ENCODE measurements around the gene MAPK14.

Gene MAPK14

DNA sequence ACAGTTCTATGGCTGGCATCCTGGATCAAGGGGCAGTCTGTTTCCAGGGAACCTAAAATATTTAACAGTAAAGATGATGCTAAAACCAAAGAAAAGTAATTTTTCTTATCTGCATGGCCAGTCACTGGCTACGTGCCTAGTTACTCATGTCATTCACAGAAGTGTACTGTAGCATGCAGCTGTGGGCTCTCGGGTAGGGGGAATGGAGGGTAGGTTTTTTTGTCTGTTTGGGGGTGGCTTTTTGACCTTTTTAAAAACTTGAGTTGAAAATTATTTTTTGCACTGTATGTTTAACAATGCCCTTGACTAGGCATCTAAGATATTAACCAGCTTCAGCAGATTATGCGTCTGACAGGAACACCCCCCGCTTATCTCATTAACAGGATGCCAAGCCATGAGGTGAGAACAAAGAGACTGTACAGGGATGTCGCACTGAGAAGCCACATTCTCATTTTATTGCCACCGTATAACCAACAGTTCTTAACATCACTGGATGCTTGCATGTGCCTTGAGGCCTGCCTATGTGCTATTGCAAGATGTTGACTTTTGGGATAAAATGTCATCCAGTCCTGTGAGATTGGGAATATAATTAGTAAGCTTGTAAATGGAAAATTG, 72.4 kb downstream of the MAPK14 start:
- DNase-seq (ENCODE audit: low spot score): no peak

DNA sequence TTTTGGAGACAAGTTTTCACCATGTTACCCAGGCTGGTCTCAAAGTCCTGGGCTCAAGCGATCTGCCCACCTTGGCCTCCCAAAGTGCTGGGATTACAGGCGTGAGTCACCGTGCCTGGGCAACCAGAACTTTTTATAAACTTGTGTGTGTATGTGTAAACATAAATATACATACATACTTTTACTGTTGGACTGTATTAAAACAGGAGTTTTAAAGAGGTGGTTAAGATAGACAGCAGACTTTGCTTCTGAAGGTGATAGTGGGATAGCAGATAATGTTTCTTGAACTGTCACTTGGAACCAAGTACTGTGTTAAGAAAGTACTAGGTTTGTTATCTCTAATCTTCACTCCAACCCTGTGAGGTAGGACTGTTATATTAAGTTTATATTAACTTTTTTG, 74.1 kb downstream of the MAPK14 start:
- no peak for DNase-seq (ENCODE audit: low spot score)

DNA sequence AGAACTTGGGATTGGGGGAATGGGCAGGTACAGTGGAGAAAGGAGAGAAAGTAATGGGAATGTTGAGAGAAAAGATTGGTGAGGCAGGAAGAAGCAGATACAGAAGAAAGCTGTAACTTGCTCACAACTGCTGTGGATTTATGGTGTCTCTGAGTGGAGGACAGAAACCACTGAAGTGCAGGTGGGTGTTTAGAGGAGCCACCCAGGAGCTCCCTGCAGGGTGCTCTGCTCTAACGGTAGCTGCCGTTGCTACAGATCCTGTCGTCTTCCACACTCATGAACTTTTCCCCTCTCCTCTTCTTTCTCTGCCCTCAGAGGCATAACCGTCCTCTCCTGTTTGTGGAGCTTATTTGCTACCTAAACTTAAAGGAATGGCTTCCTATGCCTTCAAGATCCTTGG, 75.2 kb downstream of the MAPK14 start:
- DNase-seq (ENCODE audit: low spot score): no peak

DNA sequence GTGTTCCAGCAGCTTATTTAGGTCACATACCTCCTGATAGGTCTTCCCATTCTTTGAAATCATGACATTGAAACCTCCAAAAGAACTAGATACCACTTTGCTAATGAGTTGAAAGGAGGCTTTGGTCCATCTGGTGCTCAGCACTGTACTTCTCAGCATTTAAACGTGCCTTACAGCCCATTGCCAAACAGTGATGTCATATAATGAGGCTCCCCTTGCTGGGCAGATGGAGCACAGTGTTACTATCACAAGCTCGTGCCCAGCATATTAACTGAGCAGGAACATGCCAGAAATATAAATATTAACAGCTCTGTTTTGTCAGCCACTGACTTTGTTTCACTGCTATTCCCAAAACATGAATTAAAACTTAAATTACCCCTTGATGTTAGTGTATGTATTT, 77.2 kb downstream of the MAPK14 start:
- DNase-seq (ENCODE audit: low spot score): no peak

DNA sequence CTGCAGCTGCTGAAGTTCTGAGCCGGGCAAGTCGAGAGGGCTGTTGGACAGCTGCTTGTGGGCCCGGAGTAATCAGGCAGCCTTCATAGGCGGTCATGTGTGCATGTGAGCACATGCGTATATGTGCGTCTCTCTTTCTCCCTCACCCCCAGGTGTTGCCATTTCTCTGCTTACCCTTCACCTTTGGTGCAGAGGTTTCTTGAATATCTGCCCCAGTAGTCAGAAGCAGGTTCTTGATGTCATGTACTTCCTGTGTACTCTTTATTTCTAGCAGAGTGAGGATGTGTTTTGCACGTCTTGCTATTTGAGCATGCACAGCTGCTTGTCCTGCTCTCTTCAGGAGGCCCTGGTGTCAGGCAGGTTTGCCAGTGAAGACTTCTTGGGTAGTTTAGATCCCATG, 81.5 kb downstream of the MAPK14 start:
- no peak for DNase-seq (ENCODE audit: low spot score)

GRCh38 chr6:36110050-36110449, 82.4 kb downstream of the MAPK14 start:
- DNase-seq (ENCODE audit: low spot score): no peak

- DNase-seq (ENCODE audit: low spot score): no peak
These were observed 83.3 kb downstream of the MAPK14 start for GRCh38 chr6:36110863-36111262.

- DNase-seq (ENCODE audit: low spot score): no peak
These were observed 83.9 kb downstream of the MAPK14 start for GRCh38 chr6:36111526-36111925.

- no peak for DNase-seq (ENCODE audit: low spot score)
These were observed 85.4 kb downstream of the MAPK14 start for GRCh38 chr6:36113049-36113448.

DNA sequence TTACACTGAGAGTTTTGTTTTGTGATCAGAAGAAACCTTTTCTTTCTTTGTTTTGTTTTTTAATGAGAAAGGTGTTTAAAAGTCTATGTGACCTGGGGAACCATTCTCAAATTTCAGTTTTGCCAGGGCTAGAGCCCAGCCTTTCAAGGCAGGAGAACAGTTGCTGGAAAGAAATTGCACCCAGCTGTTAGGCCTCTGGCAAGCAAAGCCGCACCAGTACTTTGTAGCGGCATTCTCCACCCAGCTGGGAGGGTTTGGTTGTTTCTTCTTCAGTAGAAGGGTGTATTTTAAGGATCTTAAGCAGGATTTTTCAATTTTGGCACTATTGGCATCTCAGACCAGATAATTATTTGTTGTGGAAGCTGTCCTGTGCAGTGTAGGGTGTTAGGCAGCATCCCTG, 86.1 kb downstream of the MAPK14 start:
- DNase-seq (ENCODE audit: low spot score): no peak

- DNase-seq (ENCODE audit: low spot score): no peak
These were observed 87.3 kb downstream of the MAPK14 start for GRCh38 chr6:36114798-36115408.

DNA sequence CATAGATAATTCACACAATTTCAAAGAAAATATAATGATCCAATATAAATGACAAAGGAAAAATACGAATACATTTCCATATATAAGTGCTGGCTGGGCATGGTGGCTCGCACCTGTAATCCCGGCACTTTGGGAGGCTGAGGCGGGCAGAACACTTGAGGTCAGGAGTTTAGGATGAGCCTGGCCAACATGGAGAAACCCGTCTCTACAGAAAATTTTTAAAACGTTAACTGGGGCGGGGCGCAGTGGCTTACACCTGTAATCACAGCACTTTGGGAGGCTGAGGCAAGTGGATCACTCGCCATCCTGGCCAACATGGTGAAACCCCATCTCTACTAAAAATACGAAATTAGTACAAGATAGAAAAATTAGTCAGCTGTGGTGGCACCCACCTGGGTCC, 87.8 kb downstream of the MAPK14 start:
- DNase-seq (ENCODE audit: low spot score): no peak

GRCh38 chr6:36116066-36116864, 88.7 kb downstream of the MAPK14 start:
- DNase-seq (ENCODE audit: low spot score): no peak

GRCh38 chr6:36116943-36117342, 89.3 kb downstream of the MAPK14 start:
- DNase-seq (ENCODE audit: low spot score): no peak

DNA sequence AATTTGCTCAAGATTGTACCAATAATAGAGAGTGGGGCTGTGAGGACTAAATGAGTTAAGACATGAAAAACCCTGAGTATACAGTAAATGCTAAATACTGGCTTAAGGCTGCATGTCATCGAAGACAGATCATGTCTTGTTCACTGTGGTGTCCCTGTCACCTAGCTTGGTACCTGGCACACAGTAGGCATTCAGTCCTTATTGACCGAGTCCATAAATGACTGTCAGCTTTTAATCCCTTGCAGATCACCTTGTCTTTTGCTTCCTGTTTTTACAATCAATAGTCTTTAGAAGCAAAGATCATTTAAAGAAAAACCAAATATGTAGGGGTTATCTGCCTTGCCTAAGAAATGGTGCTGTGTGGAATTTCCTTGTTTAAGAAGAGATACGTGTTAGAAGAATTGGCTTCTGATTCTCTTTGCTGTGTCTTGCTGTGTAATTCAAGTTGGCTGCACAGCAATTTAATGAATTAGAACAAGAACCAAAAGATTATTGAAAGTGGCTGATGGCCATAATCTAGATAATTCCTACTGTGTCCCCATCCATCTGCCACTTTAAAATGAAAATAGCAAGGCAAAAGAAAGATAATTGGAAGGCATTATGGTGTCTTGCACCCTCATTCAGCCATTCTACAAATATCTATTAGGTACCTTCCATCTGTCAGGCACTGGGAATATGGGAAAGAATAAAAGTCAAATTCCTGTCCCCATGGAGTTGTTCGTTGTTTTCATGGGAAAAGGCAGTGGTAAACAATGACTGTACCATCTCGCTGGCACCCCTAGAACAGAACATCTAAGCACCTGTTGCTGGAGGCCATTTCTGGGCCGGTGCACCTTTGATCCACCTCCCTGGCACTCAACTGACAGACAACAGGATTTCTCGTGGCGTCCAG, 90.3 kb downstream of the MAPK14 start:
- DNase-seq (ENCODE audit: low spot score): no peak

GRCh38 chr6:36118550-36119107, 91.0 kb downstream of the MAPK14 start:
- DNase-seq (ENCODE audit: low spot score): no peak

DNA sequence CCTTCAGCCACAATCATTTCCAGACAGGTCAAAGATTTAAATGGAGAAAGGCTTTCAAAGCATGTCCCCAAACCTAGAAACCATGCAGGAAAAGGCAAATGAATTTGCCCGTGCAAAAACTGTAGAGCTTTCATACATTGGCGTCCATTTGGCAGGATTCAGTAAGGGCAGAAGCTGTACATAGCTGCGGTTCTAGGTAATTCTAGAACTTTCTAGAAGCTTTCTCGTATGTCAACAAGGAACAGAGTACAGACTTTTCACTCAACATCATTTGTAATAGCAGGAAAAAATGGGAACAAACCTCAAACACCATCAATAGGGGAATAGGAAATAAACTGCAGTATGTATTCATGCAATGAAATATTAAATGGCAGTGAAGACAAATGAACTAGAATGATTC, 91.6 kb downstream of the MAPK14 start:
- DNase-seq (ENCODE audit: low spot score): no peak

DNA sequence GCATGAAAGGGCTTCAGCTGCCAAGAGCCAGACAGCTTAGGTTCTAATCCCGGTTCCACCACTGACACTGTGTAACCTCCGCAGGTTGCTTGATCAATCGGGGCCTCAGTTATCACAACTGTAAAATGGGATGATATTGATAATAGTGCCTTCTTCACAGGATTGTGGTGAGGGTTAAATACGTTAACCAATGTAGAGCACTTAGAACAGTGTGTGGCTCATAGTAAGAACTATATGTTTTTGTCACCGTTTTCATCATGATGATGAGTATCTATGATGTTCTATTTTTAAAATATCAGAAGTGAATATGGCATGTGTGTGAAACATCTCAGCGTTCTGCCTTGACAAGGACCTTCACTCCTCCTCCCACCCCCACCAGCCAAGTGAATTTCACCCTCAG, 92.4 kb downstream of the MAPK14 start:
- no peak for DNase-seq (ENCODE audit: low spot score)

DNA sequence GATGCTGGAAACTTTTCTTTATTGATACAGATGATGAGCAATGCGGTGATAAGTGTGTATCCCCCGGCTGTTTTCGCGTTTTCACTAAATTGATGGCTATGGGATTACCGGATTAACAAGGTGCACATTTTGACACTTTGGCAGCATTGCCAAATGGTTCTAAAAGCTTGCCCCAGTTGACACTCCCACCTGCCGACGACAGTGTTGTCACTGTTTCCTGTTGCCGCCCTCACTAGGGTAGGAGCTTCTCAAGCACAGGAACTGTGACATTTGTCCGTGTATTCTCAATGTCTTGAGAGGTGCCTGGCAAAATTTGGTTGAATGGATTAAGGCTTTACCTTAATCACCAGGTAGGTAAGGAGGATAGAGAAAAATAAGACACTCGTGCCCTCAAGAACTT, 92.9 kb downstream of the MAPK14 start:
- no peak for DNase-seq (ENCODE audit: low spot score)

DNA sequence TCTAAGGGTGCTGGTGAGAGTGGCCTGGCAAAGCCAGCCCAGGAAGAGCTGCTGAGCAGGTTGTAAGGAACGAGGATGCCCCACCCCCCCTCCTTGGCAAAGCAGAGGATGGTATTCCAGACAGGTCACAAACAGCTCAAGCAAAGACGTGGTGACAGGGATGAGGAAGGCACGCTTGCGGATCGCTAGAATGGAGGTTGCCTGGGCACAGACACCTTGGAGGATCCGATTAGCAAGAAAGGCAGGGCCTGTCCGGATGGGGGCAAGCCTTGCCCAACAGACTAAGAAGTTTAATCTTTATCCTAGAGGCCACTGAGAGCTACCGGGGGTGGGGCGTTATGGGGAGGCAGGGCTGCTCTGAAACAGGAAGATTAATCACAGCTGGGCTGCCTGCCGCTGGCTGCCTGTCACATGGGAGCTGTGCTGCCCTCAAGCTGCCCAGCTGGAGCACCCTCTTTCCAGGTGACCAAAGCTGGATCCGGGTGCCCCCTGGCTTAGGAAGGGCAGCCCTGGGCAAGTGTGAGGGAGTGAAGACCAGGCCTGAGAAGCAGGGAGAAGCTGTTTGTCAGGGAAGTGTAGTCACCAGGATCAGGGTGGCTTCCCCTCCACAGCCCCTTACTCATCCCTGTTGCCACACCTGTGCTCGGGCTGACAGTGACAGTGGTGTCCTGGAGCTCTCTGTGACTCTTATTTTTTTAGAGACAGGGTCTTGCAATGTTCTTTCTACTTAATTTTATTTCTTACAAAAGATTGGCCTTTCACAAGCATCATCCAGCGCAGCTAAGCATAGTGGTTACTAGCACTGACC, 93.6 kb downstream of the MAPK14 start:
- DNase-seq (ENCODE audit: low spot score): no peak

Data from SK-N-DZ (cell line).